OCI-LY7 (cell line): ENCODE measurements around the gene ATR.

ENCODE experiments used
- CTCF ChIP-seq: fragments of 200-600 bp; sonication (generic); conservative IDR thresholded peaks from 2 replicates; pipeline ENCODE4 v1.5.1; 2014; ENCODE audit warnings: mild to moderate bottlenecking, antibody characterized with exemption, low read length, moderate library complexity, mixed read lengths
- EZH2phosphoT487 ChIP-seq: fragments of 200-600 bp; sonication (generic); IDR thresholded peaks from 2 replicates; pipeline ENCODE4 v1.6.1; 2018; ENCODE audit warnings: low read depth, borderline replicate concordance, mild to moderate bottlenecking, mixed run types, antibody characterized with exemption, low read length, moderate library complexity, mixed read lengths

GRCh38 chr3:142447301-142447851 is 131.2 kb downstream of the ATR start:
- TF ChIP-seq CTCF, result no peak
- TF ChIP-seq EZH2phosphoT487, result no peak
